OCI-LY7 (cell line): ENCODE data around the gene KHDC1.

ENCODE experiments used
- CTCF ChIP-seq: fragments of 200-600 bp; sonication (generic); conservative IDR thresholded peaks from 2 replicates; pipeline ENCODE4 v1.5.1; 2014; ENCODE audit warnings: mild to moderate bottlenecking, antibody characterized with exemption, low read length, moderate library complexity, mixed read lengths
- EZH2phosphoT487 ChIP-seq: fragments of 200-600 bp; sonication (generic); IDR thresholded peaks from 2 replicates; pipeline ENCODE4 v1.6.1; 2018; ENCODE audit warnings: low read depth, borderline replicate concordance, mild to moderate bottlenecking, mixed run types, antibody characterized with exemption, low read length, moderate library complexity, mixed read lengths

DNA sequence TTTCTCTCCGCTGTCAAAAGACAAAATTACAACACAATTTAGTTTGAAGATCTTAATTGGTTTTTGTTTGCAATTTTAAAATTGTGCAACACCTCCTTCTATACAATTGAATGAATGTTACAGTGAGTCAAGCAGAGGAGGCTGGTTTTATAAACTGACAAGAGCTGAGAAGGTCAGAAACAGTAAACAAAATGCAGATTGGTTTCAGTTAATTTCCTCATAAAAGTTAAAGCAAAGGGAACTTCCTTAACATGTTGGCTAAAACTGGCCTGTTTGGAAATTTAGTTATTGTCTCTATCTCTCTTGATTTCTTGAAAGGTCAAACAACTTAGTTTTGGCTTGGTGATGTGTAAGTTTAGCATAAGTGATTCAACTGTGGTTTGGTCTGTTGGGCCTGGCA lies 59.9 kb downstream of the KHDC1 start:
- TF ChIP-seq CTCF (no peak), EZH2phosphoT487 (no peak)
